Measurements from ENCODE around the gene GAST.

Gene GAST

DNA sequence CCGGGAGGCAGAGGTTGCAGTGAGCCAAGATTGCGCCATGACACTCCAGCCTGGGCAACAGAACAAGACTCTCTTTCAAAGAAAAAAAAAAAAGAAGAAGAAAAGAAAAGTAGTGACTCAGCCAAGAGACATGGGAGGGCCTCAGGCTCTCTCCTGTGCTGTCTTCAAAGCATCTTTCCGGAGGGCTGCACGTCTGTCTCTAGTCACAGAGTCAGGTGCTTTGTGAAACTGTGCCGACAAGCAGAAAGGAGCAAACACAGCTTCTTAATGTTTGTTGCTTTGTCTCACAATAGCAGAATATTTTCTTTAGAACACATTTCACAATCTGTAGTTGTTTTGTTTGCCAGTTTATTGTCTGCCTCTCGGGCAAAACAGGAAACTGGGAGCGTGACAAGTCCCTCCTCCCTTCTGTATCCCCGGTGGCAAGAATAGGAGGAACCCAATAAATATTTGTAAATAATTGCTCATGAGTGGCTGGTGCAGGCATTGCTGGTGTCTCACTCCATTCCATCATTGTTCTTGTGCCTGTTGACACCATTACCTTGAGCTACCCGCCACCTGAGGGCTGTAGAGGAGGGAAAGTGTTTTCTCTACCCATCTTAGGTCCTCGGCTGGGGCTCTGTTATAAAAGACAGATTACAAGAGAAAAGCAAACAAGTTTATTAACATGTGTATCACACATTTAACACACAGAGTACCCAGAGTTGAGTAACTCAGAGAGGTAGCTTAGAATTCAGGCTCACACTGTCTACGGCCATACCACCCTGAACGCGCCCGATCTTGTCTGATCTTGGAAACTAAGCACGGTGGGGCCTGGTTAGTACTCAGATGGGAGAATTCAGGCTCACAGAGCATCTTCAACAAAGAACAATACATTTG is 5.5 kb downstream of the GAST start:
- no peak for DNase-seq

DNA sequence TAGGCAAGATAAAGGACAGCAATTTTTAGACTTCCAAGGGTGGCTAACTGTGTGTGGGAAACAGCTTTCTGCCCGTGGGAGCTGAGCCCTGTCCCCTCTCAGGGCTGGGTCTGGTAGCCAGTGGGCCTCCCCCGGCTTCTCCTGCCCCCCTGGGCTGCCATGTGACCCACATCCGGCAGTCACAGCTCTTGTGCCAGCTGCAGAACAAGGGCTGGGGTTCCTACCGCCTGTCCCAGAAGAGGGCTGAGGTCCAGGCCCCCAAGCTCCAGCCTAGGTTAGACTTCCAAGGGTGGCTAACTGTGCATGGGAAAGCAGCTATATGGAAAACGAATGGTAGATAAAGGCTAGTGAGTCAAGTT is 6.1 kb downstream of the GAST start:
- DNase-seq, result no peak

- DNase-seq, result no peak
Measured at GRCh38 chr17:41722231-41722630, 10.1 kb downstream of the GAST start.

DNA sequence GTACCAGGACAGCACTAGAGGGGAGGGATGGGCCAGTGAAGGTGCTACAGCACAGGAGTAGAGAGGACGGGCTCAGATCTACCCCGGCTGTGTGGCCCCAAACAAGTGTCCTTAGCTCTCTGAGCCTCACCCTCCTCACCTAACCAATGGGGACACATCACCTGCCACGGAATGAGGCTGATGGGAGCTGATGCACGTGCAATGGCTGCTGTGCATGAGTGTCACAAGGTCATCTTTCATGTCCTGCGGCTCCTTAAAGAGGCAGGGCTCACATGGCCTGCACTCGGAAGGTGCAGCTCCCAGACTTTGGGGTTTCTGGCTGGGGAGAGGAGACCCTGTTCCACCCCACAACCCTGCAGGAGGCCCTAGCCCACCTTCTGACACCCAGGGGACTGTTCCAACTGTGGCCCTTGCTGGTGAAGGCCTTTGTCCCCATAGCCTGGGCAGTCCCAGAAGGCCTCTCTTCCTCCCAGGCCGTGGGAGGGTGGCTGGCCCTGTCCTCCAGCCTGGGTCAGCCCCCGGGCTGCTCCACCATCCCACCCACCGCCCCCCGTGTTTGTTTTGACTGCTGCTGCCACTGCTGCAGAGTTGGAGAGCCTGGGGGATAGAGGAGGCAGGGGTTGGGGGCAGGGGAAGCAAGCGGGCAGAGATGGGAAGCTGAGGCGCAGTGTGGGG is 11.8 kb downstream of the GAST start:
- no peak for DNase-seq

DNA sequence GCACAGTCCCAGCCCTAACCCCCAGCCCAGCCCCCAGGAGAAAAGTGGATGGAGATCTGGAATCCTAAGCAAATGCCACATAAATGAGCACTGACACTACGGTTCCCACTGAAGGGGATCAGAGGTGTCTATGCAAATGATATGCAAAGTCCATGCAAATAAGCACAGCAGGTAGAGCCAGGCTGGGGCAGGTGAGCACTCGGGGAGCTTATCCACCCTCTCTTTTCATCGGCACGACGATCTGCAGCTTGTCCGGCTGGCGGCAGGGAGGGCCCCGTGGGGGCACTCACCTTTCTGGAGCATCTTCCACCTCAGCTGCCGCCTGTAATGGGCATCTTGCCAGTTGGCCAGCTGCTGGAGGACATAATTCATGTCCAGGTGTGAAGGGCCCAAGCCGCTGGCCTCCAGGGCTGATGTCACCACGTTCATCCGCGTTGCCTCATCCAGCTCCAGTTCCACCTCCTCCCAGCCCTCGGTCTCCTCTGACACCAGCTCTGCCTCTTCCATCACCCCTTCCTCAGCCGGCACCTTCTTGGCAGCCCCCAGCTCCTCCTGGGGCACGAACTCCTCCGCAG is 12.4 kb downstream of the GAST start:
- peak; percentile 85 for DNase-seq

- DNase-seq, result no peak
Measured at GRCh38 chr17:41725134-41725533, 13.0 kb downstream of the GAST start.

DNA sequence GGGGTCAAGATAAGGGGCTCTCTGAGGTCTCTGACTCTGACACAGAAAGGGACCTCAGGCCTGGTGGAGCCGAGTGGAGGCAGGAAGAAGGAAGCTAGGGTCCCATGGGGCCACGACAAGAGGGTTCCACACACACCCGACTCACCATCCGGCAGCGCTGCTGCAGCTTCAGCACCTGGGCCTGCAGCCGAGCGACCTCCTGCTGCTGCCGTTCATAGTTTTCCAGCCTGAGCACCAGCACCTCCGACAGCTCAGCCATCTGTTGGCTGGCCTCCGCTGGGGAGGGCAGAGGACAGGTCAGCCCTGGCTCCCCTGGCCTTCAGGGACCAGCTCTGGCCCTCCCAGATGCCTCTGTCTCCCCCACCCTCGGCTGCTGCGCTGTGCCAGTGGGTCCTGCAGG is 15.9 kb downstream of the GAST start:
- no peak for DNase-seq

- DNase-seq, result no peak
Measured at GRCh38 chr17:41730479-41730878, 18.3 kb downstream of the GAST start.

- no peak for DNase-seq
Measured at GRCh38 chr17:41731836-41732235, 19.7 kb downstream of the GAST start.

- no peak for DNase-seq
Measured at GRCh38 chr17:41733348-41734138, 21.4 kb downstream of the GAST start.

GRCh38 chr17:41734139-41734948 is 22.2 kb downstream of the GAST start, which contains the start of gene HAP1:
HAP1 (minus strand) TSS chr17:41734643; CDS start chr17:41734634, 9 bp downstream.
- DNase-seq, result no peak

DNA sequence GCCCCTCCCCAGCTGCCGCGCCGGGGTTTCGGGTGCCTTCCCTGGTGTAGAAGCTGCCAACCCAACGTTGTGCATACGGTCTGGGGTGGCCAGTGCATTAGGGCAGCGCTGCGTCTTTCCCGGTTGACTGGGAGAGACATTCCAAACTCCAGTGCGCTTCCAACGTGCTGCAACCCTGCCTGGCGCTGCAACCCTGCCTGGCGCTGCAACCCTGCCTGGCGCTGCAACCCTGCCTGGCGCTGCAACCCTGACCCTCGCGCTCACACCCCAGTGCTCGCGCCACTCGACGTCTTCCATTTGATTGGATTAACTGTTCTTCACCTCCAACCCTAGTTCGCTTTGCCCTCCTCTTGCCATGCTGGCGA is 22.8 kb downstream of the GAST start:
- no peak for DNase-seq

GRCh38 chr17:41735744-41736143 is 23.6 kb downstream of the GAST start:
- no peak for DNase-seq

- DNase-seq, result no peak
Measured at GRCh38 chr17:41736983-41737679, 25.0 kb downstream of the GAST start.

DNA sequence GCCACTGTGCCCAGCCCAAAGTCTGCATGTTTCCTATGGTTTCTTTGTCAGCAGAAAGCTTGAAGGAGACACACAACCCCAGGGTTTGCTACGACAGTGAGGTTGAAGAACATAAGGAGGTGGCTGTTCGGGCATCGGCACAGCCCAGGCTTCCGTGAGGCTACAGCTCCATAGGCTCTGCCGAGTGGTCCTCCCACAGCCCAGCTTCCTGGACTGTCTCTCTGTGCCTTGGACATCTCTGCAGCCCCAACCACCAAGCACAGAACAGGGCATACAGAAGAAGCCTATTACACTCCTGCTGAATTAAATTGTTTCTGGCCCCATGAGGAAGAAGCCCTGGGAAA is 25.5 kb downstream of the GAST start:
- DNase-seq, result no peak

DNA sequence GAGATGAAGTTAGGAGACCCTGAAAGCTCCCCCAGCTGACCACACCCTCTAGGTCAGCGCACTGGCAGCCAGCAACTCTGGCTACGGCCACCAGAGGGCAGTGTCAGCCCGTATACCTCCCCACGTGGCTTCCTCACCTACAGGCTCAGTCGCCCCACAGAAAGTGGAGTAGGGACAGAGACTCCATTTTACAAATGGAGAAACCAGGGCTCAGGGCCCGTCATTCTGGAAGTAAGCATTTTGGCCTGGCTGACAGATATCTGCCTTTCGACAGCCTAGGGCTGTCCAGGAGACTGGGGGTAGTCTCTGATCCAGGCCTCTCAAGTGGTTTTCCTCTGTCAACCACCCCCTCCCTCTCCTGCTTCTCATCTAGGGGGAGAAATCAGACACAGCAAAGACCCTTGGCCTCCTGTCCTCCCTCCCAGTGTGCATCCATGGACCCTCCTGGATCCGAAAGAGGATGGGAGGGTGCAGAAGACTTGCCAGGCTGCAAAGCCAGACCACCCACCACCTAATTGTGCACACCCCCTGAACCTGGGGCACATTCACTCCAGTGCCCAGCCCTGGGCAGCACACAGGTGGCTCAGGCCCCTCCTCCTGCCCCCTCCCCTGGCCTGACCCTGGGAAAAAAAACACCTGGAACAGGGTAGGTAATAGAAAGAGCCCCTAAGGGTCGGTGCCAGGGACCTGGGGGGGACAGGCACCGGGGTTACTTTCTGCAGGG is 26.1 kb downstream of the GAST start:
- peak; percentile 60 for DNase-seq

GRCh38 chr17:41738801-41739112 is 26.6 kb downstream of the GAST start:
- DNase-seq, result no peak

DNA sequence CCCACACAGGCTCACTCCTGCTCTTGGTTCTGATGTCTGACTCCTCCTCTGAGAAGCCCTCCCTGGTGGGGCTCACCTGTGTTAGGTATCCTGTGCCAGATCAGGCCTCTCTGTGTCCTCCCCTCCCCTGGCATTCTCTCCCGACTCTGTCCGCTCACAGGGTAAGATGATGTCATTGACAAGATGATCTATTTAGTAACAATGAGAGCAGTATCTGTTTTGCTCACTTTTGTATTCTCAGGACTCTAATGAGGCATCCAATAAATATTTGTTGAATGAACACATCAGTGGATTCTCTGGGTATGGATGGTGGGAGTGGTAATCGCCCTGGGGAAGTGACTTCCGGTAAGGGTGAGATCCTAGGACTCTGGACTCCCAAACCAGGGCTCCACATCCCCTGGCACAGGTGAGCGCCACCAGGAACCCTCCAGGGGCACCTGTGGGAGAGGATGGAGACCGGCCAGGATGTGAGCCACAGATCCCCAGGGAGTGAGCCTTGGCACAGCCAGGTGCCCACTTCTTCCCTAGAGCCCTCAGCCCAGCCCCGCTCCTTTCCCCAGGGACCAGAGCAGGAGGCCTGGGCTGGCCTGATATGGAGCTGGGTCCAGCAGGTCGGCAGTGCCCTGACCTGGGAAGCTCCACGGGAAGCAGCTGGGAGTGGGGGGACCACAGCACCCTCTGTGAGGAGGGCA is 27.7 kb downstream of the GAST start:
- DNase-seq, result peak; percentile 70

DNA sequence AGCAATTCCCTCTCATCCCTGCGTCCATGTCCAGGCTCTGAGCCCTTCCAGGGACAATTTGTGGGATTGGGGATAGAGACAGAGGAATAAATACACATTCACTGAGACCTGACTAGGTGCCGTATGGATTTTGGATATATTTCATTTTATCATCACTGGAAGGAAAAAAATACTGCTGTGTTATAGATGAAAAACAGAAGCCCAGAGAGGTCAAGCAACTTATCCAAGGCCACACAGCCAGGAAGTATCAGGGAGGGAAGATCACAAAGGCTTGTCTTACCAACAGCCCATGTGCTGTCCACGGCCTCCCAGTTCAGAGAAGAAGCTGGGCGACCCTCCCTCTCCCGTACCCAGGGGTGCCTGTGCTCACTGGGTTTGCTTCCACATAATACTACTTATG is 28.4 kb downstream of the GAST start:
- no peak for DNase-seq

DNA sequence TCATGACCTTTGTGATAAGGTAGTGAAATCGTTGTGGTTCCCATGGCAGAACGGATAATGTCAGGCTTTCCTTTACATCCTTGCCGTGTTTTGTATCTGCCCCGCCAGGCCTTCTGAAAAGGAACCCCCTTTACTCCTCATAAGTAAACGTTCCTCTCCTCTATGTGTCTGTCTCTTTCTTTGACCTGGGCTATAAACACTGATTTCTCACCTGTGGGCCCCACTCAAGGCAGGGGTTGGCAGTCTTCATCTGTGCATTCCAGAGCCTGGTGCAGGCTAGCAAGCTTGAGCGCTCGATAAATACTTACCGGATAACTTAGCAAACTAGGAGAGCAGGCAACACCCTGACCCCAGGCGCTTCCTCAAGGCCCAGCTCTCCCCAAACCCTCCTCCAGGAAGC is 29.6 kb downstream of the GAST start:
- no peak for DNase-seq

DNA sequence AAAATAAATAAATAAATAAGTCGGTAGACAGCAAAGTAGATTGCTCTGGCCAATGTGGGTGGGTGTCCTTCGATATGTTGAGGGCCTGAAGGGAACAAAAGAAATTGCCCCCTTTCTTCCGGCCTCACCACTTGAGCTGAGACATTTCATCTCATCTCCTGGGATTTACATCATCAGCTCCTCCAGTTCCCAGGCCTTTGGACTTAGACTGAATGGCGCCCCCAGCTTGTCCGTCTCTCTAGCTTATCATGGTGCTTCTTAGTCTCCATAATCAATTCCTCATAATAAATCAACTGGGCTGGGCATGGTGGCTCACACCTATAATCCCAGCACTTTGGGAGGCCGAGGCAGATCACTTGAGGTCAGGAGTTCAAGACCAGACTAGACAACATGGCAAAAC is 36.1 kb downstream of the GAST start:
- no peak for DNase-seq
